H9 (cell line): ENCODE measurements around the gene HOXA9. TPM values are rescaled to one million over a fixed set of nuclear protein-coding genes. Genes with fewer than 3 reads are reported as not detected.

Source experiments
- DNase-seq: peaks from one replicate; pipeline ENCODE4 v3.0.0-alpha.2; 2017
- H2AFZ ChIP-seq: one replicate; pipeline ENCODE4 v1.6.1; 2013; ENCODE audit warnings: mild to moderate bottlenecking, low read length, control low read depth, moderate library complexity
- H2AK5ac ChIP-seq: 2 replicates; pipeline ENCODE4 v1.6.1; 2013; ENCODE audit warnings: low read length, control low read depth, mixed read lengths; ENCODE audit not compliant: insufficient read length
- H2BK120ac ChIP-seq: one replicate; pipeline ENCODE4 v1.6.1; 2013; ENCODE audit warnings: low read depth, mild to moderate bottlenecking, low read length, control low read depth, inconsistent platforms; ENCODE audit not compliant: poor library complexity, severe bottlenecking
- H2BK12ac ChIP-seq: 2 replicates; pipeline ENCODE4 v1.6.1; 2013; ENCODE audit warnings: low read length, control low read depth, mixed read lengths, low read depth; ENCODE audit not compliant: insufficient read length
- H2BK15ac ChIP-seq: 2 replicates; pipeline ENCODE4 v1.6.1; 2013; ENCODE audit warnings: low read depth, low read length, control low read depth
- H2BK20ac ChIP-seq: one replicate; pipeline ENCODE4 v1.6.1; 2013; ENCODE audit warnings: low read depth, mild to moderate bottlenecking, low read length, control low read depth, inconsistent platforms; ENCODE audit not compliant: poor library complexity, severe bottlenecking
- H2BK5ac ChIP-seq: 2 replicates; pipeline ENCODE4 v1.6.1; 2013; ENCODE audit warnings: low read length, control low read depth, mixed read lengths; ENCODE audit not compliant: insufficient read length
- H3K14ac ChIP-seq: 2 replicates; pipeline ENCODE4 v1.6.1; 2013; ENCODE audit warnings: low read length, control low read depth; ENCODE audit not compliant: insufficient read depth
- H3K18ac ChIP-seq: 2 replicates; pipeline ENCODE4 v1.6.1; 2013; ENCODE audit warnings: low read depth, mild to moderate bottlenecking, mixed read lengths, low read length, control low read depth; ENCODE audit not compliant: insufficient read length
- H3K23ac ChIP-seq: 2 replicates; pipeline ENCODE4 v1.6.1; 2013; ENCODE audit warnings: low read length, control low read depth, mixed read lengths, low read depth; ENCODE audit not compliant: insufficient read length
- H3K23me2 ChIP-seq: 2 replicates; pipeline ENCODE4 v1.6.1; 2013; ENCODE audit warnings: low read depth, mild to moderate bottlenecking, mixed read lengths, low read length, control low read depth; ENCODE audit not compliant: insufficient read length, poor library complexity, severe bottlenecking
- H3K27ac ChIP-seq: 2 replicates; pipeline ENCODE4 v1.5.1; 2013; ENCODE audit warnings: low read length, control low read depth, mixed read lengths, low read depth; ENCODE audit not compliant: insufficient read length
- H3K27me3 ChIP-seq: 2 replicates; pipeline ENCODE4 v1.6.1; 2013; ENCODE audit warnings: low read length, control low read depth, inconsistent platforms; ENCODE audit not compliant: insufficient read depth
- H3K4ac ChIP-seq: 2 replicates; pipeline ENCODE4 v1.6.1; 2013; ENCODE audit warnings: low read depth, mild to moderate bottlenecking, control low read depth, inconsistent platforms, low read length, moderate library complexity
- H3K4me1 ChIP-seq: 2 replicates; pipeline ENCODE4 v1.6.1; 2013; ENCODE audit warnings: low read length, control low read depth, inconsistent platforms; ENCODE audit not compliant: insufficient read depth
- H3K4me2 ChIP-seq: 2 replicates; pipeline ENCODE4 v1.6.1; 2013; ENCODE audit warnings: low read length, control low read depth, mixed read lengths; ENCODE audit not compliant: insufficient read length, insufficient read depth
- H3K56ac ChIP-seq: 2 replicates; pipeline ENCODE4 v1.6.1; 2013; ENCODE audit warnings: low read depth, mild to moderate bottlenecking, mixed read lengths, low read length, control low read depth; ENCODE audit not compliant: insufficient read length
- H3K79me1 ChIP-seq: 2 replicates; pipeline ENCODE4 v1.6.1; 2013; ENCODE audit warnings: low read depth, mild to moderate bottlenecking, moderate library complexity, low read length, control low read depth, inconsistent platforms; ENCODE audit not compliant: insufficient read depth, poor library complexity, severe bottlenecking
- H3K79me2 ChIP-seq: 2 replicates; pipeline ENCODE4 v1.6.1; 2013; ENCODE audit warnings: low read length, control low read depth, inconsistent platforms; ENCODE audit not compliant: insufficient read depth
- H3K9ac ChIP-seq: 2 replicates; pipeline ENCODE4 v1.6.1; 2013; ENCODE audit warnings: low read length, control low read depth, mixed read lengths; ENCODE audit not compliant: insufficient read length; ENCODE audit errors: extremely low read depth
- H3K9me3 ChIP-seq: one replicate; pipeline ENCODE4 v1.6.1; 2013; ENCODE audit warnings: low read depth, low read length, inconsistent platforms; ENCODE audit not compliant: control insufficient read depth
- H3T11ph ChIP-seq: one replicate; pipeline ENCODE4 v1.6.1; 2013; ENCODE audit warnings: mild to moderate bottlenecking, low read length, control low read depth, inconsistent platforms
- H4K20me1 ChIP-seq: one replicate; pipeline ENCODE4 v1.6.1; 2013; ENCODE audit not compliant: control insufficient read depth, insufficient read length, insufficient read depth
- H4K5ac ChIP-seq: 2 replicates; pipeline ENCODE4 v1.6.1; 2013; ENCODE audit warnings: low read depth, mild to moderate bottlenecking, mixed read lengths, low read length, control low read depth; ENCODE audit not compliant: insufficient read length
- H4K8ac ChIP-seq: replicated peaks from 2 replicates; pipeline ENCODE4 v1.6.1; 2013; ENCODE audit warnings: low read length, control low read depth, mixed read lengths, low read depth; ENCODE audit not compliant: insufficient read length
- H4K91ac ChIP-seq: 2 replicates; pipeline ENCODE4 v1.6.1; 2013; ENCODE audit warnings: low read depth, mild to moderate bottlenecking, moderate library complexity, mixed read lengths, low read length, control low read depth; ENCODE audit not compliant: insufficient read length
- H3K27ac Mint-ChIP-seq, 3 experiments: 2 replicates in 2 of 3; 3 replicates in 1 of 3; pipeline ENCODE4 v1.8.0; 2020 to 2021; ENCODE audit warnings: mixed read lengths in 3 of 3, mild to moderate bottlenecking in 1 of 3, moderate library complexity in 1 of 3
- H3K27me3 Mint-ChIP-seq: 2 replicates; pipeline ENCODE4 v1.8.0; 2021; ENCODE audit warnings: low read depth, mild to moderate bottlenecking, moderate library complexity, mixed read lengths
- H3K36me3 Mint-ChIP-seq, 3 experiments: 2 replicates in 2 of 3; 3 replicates in 1 of 3; pipeline ENCODE4 v1.8.0; 2020 to 2021; ENCODE audit warnings: low read depth in 3 of 3, mixed read lengths in 3 of 3; ENCODE audit not compliant: insufficient read depth in 1 of 3
- H3K4me1 Mint-ChIP-seq, 2 experiments: 2 replicates each; pipeline ENCODE4 v1.8.0; 2020; ENCODE audit warnings: mixed read lengths in 2 of 2
- H3K4me3 Mint-ChIP-seq, 2 experiments: 2 replicates in 1 of 2; 3 replicates in 1 of 2; pipeline ENCODE4 v1.8.0; 2020 to 2021; ENCODE audit warnings: mild to moderate bottlenecking in 2 of 2, mixed read lengths in 2 of 2, moderate library complexity in 1 of 2
- H3K9me3 Mint-ChIP-seq, 2 experiments: 2 replicates in 1 of 2; 3 replicates in 1 of 2; pipeline ENCODE4 v1.8.0; 2020; ENCODE audit warnings: mild to moderate bottlenecking in 2 of 2, mixed read lengths in 2 of 2, moderate library complexity in 1 of 2
- CTCF ChIP-seq: fragments of 200-600 bp; sonication (generic); conservative IDR thresholded peaks from 3 replicates; pipeline ENCODE4 v1.8.0; 2021; ENCODE audit warnings: antibody characterized with exemption, mild to moderate bottlenecking
- WGBS: extraction: QIAGEN DNeasy Blood & Tissue Kit; methylation state at CpG from one replicate; pipeline ENCODE4 v1.1.7; 2013; ENCODE audit warnings: missing lambda C conversion rate, low lambda C conversion rate, mixed read lengths; ENCODE audit not compliant: insufficient read length; ENCODE audit errors: extremely low coverage; 5-methylcytosine and 5-hydroxymethylcytosine counted together
- microRNA-seq: library from miRNA; unstranded; fragments of <30 nt; microRNA quantifications from one replicate; pipeline ENCODE4, GENCODE V29; 2020; ENCODE audit warnings: borderline microRNAs expressed
- total RNA-seq: library from RNA; stranded (reverse); gene quantifications from 2 replicates; pipeline ENCODE4 v1.2.1, GENCODE V29; 2021

Gene HOXA9
- total RNA-seq, 1 experiment from 2014 or later = not detected

- Histone ChIP-seq H4K8ac (no peak overlapping the region), H3K23me2 (peaks cover 3% of the 10 kb centered on the region), H2BK12ac (no peak overlapping the region), H3T11ph (no peak overlapping the region), H2BK20ac (no peak overlapping the region), H4K91ac (no peak overlapping the region), H4K5ac (no peak overlapping the region), H2AFZ (no peak overlapping the region), H4K20me1 (peaks cover 2% of the 10 kb centered on the region), H2AK5ac (no peak overlapping the region), H3K56ac (no peak overlapping the region), H3K23ac (no peak overlapping the region), H3K18ac (no peak overlapping the region), H3K79me2 (no peaks in the 10 kb centered on the region), H3K4me1 (no peaks in the 10 kb centered on the region), H2BK15ac (no peak overlapping the region), H2BK120ac (no peak overlapping the region), H3K27ac (no peak overlapping the region), H3K9me3 (no peaks in the 10 kb centered on the region), H3K4ac (no peak overlapping the region), H3K9ac (no peak overlapping the region), H2BK5ac (no peak overlapping the region), H3K4me2 (peak overlapping the region; percentile 44), H3K27me3 (peaks cover 96% of the 10 kb centered on the region), H3K14ac (no peak overlapping the region), H3K79me1 (no peaks in the 10 kb centered on the region)
- no peak overlapping the region for H3K27ac Mint-ChIP-seq
- peak; percentile 76 for DNase-seq
- peak overlapping the region in 1 of 2 experiments; percentile 73; a peak in 3 of 5 replicates for H3K4me3 Mint-ChIP-seq
- no peaks in the 10 kb centered on the region; a peak in 3 of 5 replicates for H3K9me3 Mint-ChIP-seq
- WGBS = no CpG with 5 or more reads among the region's 57 CpGs
- no peaks in the 10 kb centered on the region; a peak in 1 of 7 replicates for H3K36me3 Mint-ChIP-seq
- peaks cover 98% of the 10 kb centered on the region for H3K27me3 Mint-ChIP-seq
- no peak for TF ChIP-seq CTCF
- H3K4me1 Mint-ChIP-seq = peaks cover 10 to 22% of the 10 kb centered on the region in 2 experiments
These were observed 52.1 kb downstream of the HOXA9 start for GRCh38 chr7:27112955-27113949.

Small RNA genes within 50 kb of the gene (microRNA-seq; reads per million reads assigned to microRNA genes)
- not detected for gene MIR196B

Other genes with a start within 250 kb of the HOXA9 start
- 0.11 TPM in 1 of 2 replicates, not detected in the other for gene HOXA1, start 69.5 kb downstream of the HOXA9 start, total RNA-seq
- gene HOXA2, start 62.9 kb downstream of the HOXA9 start, total RNA-seq = not detected in 2 replicates
- not detected in 2 replicates for gene HOXA4, start 34.8 kb downstream of the HOXA9 start, total RNA-seq
- not detected in 2 replicates for gene HOXA5, start 21.9 kb downstream of the HOXA9 start, total RNA-seq
- not detected in 2 replicates for gene HOXA6, start 17.8 kb downstream of the HOXA9 start, total RNA-seq
- gene HOXA3, start 13.0 kb downstream of the HOXA9 start, total RNA-seq = not detected in 2 replicates
- not detected in 2 replicates for gene HOXA7, start 8.9 kb downstream of the HOXA9 start, total RNA-seq
- not detected in 2 replicates for gene HOXA10, start 8.8 kb upstream of the HOXA9 start, total RNA-seq
- gene HOXA11, start 19.7 kb upstream of the HOXA9 start, total RNA-seq = not detected in 2 replicates
- not detected in 2 replicates for gene HOXA13, start 34.6 kb upstream of the HOXA9 start, total RNA-seq
- gene EVX1, start 77.3 kb upstream of the HOXA9 start, total RNA-seq = not detected in 2 replicates